H4 (cell line): ENCODE data around the gene KRT16. TPM values are rescaled to one million over a fixed set of nuclear protein-coding genes. Genes with fewer than 3 reads are reported as not detected.
"Not testable (repeated sequence)": the region's sequence is repeated elsewhere in the genome, so short reads cannot be mapped to it uniquely, and the experiment has no call there.

Experiments
- DNase-seq: peaks from one replicate; pipeline ENCODE4 v3.0.0-alpha.2; 2015; ENCODE audit warnings: low spot score
- total RNA-seq: library from RNA; depleted of rRNA; stranded (reverse); fragments of >200 nt; shearing (Covaris generic); gene quantifications from 2 replicates; pipeline ENCODE4 v1.2.3, GENCODE V29; 2014

The KRT16 gene
- total RNA-seq, 1 experiment from 2014 or later = 3.2 TPM

DNA sequence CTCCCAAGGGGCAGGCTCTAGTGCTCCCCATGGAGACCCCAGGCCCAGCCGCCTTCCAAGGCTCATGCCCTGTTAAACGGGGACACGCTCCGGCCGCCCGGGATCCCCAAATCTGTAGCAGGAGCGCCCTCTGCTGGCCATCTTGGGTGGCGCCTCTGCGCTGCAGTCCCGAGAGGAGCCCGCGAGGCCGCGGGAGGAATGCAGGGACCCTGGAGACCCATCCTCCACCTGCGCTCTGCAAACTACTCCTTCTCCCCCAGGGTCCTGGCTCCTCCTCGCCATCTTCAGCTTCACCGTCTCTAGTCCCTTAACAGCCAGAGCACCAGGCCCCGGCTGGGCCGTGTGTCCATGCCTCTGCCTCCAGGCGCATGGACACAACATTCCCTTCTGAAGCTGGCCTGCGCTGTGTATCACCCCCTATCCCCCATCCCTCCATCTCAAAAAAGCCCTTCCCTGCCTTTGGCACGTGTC, 35.4 kb upstream of the KRT16 start:
- DNase-seq = peak; percentile 63

GRCh38 chr17:41647038-41647813, 34.7 kb upstream of the KRT16 start:
- no peak for DNase-seq

- no peak for DNase-seq
Measured at GRCh38 chr17:41642252-41643156, 29.9 kb upstream of the KRT16 start.

DNA sequence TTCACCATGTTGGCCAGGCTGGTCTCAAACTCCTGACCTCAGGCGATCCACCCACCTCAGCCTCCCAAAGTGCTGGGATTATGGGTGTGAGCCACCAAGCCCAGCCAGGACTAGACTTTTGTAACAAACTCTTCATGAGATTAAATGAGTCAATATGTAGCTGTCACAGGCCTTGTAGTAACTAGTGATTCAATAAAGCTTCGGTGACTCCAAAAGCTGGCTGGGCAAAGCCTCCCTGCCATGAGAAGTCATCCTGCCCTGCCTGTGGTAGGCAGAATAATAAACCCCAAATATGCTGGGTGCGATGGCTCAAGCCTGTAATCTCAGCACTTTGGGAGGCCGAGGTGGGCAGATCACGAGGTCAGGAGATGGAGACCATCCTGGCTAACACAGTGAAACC, 28.0 kb upstream of the KRT16 start:
- DNase-seq = not testable (repeated sequence)

- DNase-seq = no peak
Measured at GRCh38 chr17:41639492-41640473, 27.2 kb upstream of the KRT16 start.

DNA sequence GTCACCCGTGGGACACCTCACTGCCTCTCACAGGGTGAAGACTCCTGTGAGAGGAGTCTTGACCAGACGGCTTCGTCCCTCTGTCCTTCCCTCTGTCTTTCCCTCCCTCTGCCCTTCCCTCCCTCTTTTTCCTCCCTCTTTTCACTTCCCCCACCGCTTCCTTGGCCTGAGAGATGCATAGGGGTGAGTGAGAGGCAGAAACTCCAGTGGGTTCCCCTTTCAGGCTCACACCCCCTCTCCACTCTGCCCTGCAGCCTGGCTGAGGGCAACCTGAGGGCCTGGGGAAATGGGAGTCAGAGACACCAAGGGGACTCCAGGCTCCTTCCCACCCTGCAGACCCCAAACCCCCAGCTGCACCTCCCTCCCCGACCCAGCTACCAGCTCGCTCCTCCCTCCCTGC, 26.4 kb upstream of the KRT16 start:
- no peak for DNase-seq

GRCh38 chr17:41638194-41638593, 25.6 kb upstream of the KRT16 start:
- no peak for DNase-seq

GRCh38 chr17:41636652-41637051, 24.1 kb upstream of the KRT16 start:
- no peak for DNase-seq

GRCh38 chr17:41635121-41636097, 22.8 kb upstream of the KRT16 start:
- peak; percentile 87 for DNase-seq

GRCh38 chr17:41634639-41635038, 22.1 kb upstream of the KRT16 start:
- no peak for DNase-seq

DNA sequence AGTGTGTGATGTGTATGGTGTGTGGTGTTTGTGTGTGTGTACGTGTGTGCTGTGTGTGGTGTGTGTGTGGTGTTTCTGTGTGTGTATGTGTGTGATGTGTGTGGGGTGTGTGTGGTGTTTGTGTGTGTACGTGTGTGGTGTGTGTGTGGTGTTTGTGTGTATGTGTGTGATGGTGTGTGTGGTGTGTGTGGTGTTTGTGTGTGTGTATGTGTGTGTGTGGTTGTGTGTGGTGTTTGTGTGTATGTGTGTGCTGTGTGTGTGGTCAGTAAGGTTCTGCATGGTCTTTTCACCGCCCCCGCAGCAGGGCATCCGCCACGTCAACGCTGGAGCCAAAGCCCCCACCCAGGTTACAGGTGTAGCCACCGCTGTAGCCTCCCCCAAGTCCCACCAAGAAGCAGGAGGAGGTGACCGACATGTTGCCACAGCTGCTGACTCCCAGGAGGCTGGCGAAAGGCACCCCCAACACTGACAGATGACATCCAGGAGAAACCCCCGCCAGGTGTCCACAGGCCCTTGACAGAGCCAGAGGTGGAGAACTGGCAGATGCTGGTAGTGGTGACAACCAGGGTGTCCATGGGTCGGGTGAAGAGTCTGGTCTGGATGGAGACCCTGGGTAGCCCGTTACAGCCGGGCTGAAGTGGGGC, 21.1 kb upstream of the KRT16 start:
- DNase-seq = no peak

DNA sequence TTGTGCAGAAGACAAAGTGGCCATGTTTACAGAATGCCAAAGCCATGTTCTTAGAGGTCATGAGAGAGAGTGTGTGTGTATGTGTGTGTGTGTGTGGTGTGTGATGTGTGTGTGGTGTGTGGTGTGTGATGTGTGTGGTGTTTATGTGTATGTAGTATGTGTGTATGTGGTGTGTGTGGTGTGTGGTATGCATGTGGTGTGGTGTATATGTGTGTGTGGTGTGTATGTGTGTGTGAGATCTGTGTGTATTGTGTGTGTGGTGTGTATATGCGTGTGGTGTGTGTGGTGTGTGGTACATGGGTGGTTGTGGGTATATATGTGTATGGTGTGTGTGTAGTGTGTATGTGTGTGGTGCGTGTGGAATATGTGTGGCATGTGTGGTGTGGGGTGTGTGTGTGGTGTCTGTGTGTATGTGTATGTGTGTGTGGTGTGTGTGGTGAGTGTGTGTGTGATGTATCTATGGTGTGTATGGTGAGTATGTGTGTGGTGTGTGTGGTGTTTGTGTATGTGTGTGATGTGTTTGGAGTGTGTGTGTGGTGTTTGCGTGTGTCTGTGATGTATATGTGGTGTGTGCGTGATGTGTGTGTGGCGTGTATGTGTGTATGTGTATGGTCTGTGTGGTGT, 20.0 kb upstream of the KRT16 start:
- DNase-seq = no peak

- DNase-seq = no peak
Measured at GRCh38 chr17:41631898-41632285, 19.3 kb upstream of the KRT16 start.

DNA sequence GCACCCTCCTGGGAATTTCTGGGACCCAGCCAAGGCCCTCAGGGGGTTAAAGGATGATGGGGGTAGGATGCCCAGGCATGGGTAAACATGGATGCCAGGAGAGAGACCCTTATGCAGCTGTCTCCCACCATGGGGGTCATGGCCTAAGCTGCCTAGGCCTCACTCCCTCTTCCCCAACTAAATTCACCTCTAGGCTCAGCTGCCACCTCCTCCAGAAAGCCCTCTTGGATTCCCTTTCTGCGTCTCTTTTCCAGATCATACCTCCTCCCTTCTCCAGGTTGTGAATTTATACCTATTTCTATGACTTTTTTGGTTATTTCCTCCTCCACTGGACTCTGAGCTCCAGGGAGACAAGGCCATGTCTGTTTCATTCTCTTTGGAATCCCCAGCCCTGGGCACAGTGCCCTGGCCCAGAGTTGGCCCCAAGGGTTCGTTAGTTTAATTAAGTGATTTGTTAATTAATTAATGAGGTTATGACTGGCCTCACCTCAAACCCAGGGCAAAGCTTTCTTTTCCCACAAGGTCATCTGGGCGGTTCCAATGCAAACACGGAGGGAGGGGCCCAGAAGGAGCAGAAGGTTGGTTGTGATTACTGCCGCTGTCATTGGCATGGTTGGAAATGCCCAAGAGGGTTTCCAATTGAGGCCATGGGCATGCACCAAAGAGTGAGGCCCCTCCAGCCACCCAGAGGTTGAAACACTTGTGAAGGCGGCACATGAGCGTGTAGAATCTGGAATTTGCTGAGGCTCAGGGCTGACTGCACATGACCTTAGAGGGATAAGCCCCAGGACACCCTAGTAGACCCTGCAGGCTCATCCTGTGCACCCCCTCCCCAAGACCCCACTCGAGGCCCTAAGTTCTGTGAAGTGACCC, 18.7 kb upstream of the KRT16 start:
- no peak for DNase-seq

- no peak for DNase-seq
Measured at GRCh38 chr17:41629826-41630670, 17.5 kb upstream of the KRT16 start.

DNA sequence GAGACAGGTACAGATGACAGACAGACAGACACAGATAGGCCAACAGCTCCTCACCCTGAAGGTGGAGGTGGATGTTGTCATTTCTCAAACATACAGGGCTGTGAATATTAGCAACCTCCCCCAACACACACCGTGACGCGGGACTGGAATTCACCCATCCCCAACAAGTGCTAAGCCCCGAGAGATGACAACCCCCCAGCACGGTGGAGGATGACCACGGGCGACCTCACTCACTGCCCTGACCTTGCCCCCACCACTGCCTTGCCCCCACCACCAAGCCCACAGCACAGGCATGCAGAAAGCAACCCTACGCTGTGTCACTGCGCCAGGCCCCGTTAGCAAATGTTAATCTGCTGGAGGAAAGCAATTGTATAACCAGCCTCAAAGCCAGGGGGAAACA, 16.7 kb upstream of the KRT16 start:
- DNase-seq = no peak

DNA sequence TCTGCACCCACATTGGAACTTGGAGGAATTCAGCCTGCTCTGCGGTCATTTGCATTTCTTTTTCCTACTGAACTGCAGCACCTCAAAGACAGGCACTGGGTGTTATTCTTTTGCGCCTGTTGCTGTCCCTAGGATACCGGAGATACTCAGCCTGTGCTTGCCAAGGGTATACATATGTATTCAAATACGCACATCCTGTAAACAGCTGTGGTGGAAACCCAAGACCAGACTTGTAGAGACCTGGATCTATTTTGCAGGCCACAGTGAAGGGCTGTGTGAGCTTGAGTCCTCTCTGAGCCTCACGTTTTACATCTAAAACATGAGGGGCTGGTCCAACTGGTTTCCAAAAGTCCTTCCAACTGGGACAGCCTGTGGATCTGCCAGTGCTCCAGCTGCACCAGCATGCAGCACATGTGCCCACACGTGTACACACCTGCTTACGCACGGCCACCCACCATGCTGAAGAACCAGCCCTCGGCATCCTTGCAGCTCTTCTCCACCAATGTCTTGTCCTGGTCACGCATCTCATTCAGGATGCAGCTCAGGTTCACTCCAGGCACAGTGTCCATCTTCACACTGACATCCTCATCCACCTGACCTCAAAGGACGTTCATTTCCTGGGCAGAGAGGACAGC, 16.2 kb upstream of the KRT16 start:
- DNase-seq = not testable (repeated sequence)
